Articular chondrocyte of knee joint (primary cell): ENCODE results near the gene OR10K1. TPM values are rescaled to one million over a fixed set of nuclear protein-coding genes. Genes with fewer than 3 reads are reported as not detected.

Experiments used
- total RNA-seq: library from RNA; depleted of rRNA; stranded (reverse); fragments of >200 nt; gene quantifications from 2 replicates; pipeline ENCODE4 v1.2.3, GENCODE V29; 2012

OR10K1 gene
- total RNA-seq, result not detected in 2 replicates

GRCh38 chr1:158461534-158461933 lies at the start of gene OR10K1:
TSS of gene OR10K1 (plus strand) at chr1:158461834. CDS start at chr1:158465562, 3,728 bp downstream.

GRCh38 chr1:158426137-158426536 lies 35.5 kb upstream of the OR10K1 start, which contains the start of gene OR10K2:
TSS of gene OR10K2 (minus strand) at chr1:158426237. CDS start at chr1:158420866, 5,371 bp downstream.

GRCh38 chr1:158471920-158472319 lies 10.3 kb downstream of the OR10K1 start, which contains the start of gene OR10R2:
TSS of gene OR10R2 (plus strand) at chr1:158472220. CDS start at chr1:158472326, 106 bp downstream.

Other genes starting within 250 kb of the OR10K1 start
- not detected in 2 replicates for gene CD1A, start 207.4 kb upstream of the OR10K1 start, total RNA-seq
- gene CD1C, start 171.9 kb upstream of the OR10K1 start, total RNA-seq, result not detected in 2 replicates
- not detected in 2 replicates for gene CD1B, start 130.3 kb upstream of the OR10K1 start, total RNA-seq
- not detected in 2 replicates for gene CD1E, start 107.9 kb upstream of the OR10K1 start, total RNA-seq
- not detected in 2 replicates for gene OR10T2, start 62.4 kb upstream of the OR10K1 start, total RNA-seq
- not detected in 2 replicates for gene OR10K2, start 35.6 kb upstream of the OR10K1 start, total RNA-seq
- not detected in 2 replicates for gene OR10R2, start 10.4 kb downstream of the OR10K1 start, total RNA-seq
- gene OR6Y1, start 92.6 kb downstream of the OR10K1 start, total RNA-seq, result not detected in 2 replicates
- not detected in 2 replicates for gene OR6P1, start 108.7 kb downstream of the OR10K1 start, total RNA-seq
- gene OR10X1, start 118.1 kb downstream of the OR10K1 start, total RNA-seq, result not detected in 2 replicates
- gene OR10Z1, start 143.4 kb downstream of the OR10K1 start, total RNA-seq, result not detected in 2 replicates
- 0.13 TPM in 1 of 2 replicates, not detected in the other for gene SPTA1, start 224.9 kb downstream of the OR10K1 start, total RNA-seq
- gene OR6K2, start 238.8 kb downstream of the OR10K1 start, total RNA-seq, result not detected in 2 replicates